ENCODE results near the gene LYST.

GRCh38 chr1:235734335-235734734, 132.4 kb downstream of the LYST start:
- TF ChIP-seq EGR1 (IDR thresholded peaks at IDR 0.05; ENCODE audit: borderline replicate concordance, low read depth, low read length) (no peak), MAFK (IDR thresholded peaks at IDR 0.05; ENCODE audit: low read depth, low read length) (no peak), POLR2AphosphoS5 (IDR thresholded peaks at IDR 0.05; ENCODE audit: low read depth, low read length) (no peak), GABPA (IDR thresholded peaks at IDR 0.05; ENCODE audit: borderline replicate concordance, insufficient read depth, low read length) (no peak), SP2 (IDR thresholded peaks at IDR 0.05; ENCODE audit: low read length) (no peak)
- TF ChIP-seq, protein P1, sequence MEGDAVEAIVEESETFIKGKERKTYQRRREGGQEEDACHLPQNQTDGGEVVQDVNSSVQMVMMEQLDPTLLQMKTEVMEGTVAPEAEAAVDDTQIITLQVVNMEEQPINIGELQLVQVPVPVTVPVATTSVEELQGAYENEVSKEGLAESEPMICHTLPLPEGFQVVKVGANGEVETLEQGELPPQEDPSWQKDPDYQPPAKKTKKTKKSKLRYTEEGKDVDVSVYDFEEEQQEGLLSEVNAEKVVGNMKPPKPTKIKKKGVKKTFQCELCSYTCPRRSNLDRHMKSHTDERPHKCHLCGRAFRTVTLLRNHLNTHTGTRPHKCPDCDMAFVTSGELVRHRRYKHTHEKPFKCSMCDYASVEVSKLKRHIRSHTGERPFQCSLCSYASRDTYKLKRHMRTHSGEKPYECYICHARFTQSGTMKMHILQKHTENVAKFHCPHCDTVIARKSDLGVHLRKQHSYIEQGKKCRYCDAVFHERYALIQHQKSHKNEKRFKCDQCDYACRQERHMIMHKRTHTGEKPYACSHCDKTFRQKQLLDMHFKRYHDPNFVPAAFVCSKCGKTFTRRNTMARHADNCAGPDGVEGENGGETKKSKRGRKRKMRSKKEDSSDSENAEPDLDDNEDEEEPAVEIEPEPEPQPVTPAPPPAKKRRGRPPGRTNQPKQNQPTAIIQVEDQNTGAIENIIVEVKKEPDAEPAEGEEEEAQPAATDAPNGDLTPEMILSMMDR (IDR thresholded peaks at IDR 0.05; ENCODE audit: control extremely low read depth in 1 of 3, insufficient read depth in 1 of 3, low read depth in 1 of 3, low read length in 3 of 3), result no peak

All from H1 (cell line).